Smooth muscle cell (in vitro differentiated cells): Measurements from ENCODE around the gene SHROOM1. TPM values are rescaled to one million over a fixed set of nuclear protein-coding genes. Genes with fewer than 3 reads are reported as not detected.
A peak's percentile ranks its signal among the peaks of the same experiment; 100 is the strongest.

Source experiments
- DNase-seq: peaks from one replicate; lab custom pipeline; 2025; ENCODE audit not compliant: unreplicated experiment; lab: John Stamatoyannopoulos, UW
- H2AFZ ChIP-seq: fragments of 200-600 bp; sonication (generic); 2 replicates; pipeline ENCODE4 v1.6.0; 2016; ENCODE audit warnings: antibody characterized with exemption, low read depth, mild to moderate bottlenecking
- H3F3A ChIP-seq: fragments of 200-600 bp; sonication (generic); 2 replicates; pipeline ENCODE4 v1.6.0; 2017; ENCODE audit warnings: antibody characterized with exemption, low read depth
- H3K27ac ChIP-seq: fragments of 200-600 bp; sonication (generic); 2 replicates; pipeline ENCODE4 v1.5.1; 2016; ENCODE audit warnings: low read depth, mild to moderate bottlenecking
- H3K27me3 ChIP-seq: fragments of 200-600 bp; sonication (generic); 2 replicates; pipeline ENCODE4 v1.6.1; 2016; ENCODE audit warnings: low read depth, mild to moderate bottlenecking
- H3K36me3 ChIP-seq: fragments of 200-600 bp; sonication (generic); 2 replicates; pipeline ENCODE4 v1.5.1; 2016; ENCODE audit warnings: low read depth
- H3K4me1 ChIP-seq: fragments of 200-600 bp; sonication (generic); 2 replicates; pipeline ENCODE4 v1.5.1; 2016; ENCODE audit warnings: low read depth
- H3K4me2 ChIP-seq: fragments of 200-600 bp; sonication (generic); 2 replicates; pipeline ENCODE4 v1.6.0; 2016; ENCODE audit warnings: mild to moderate bottlenecking
- H3K4me3 ChIP-seq: fragments of 200-600 bp; sonication (generic); 2 replicates; pipeline ENCODE4 v1.5.1; 2016; ENCODE audit warnings: mild to moderate bottlenecking
- H3K79me2 ChIP-seq: fragments of 200-600 bp; sonication (generic); 2 replicates; pipeline ENCODE4 v1.6.0; 2016; ENCODE audit warnings: low read depth, mild to moderate bottlenecking
- H3K9ac ChIP-seq: fragments of 200-600 bp; sonication (generic); 2 replicates; pipeline ENCODE4 v1.6.0; 2016; ENCODE audit warnings: low read depth
- H3K9me3 ChIP-seq: fragments of 200-600 bp; sonication (generic); replicated peaks from 2 replicates; pipeline ENCODE4 v1.5.1; 2016; ENCODE audit warnings: low read depth
- H4K20me1 ChIP-seq: fragments of 200-600 bp; sonication (generic); 2 replicates; pipeline ENCODE4 v1.6.0; 2016; ENCODE audit warnings: low read depth
- CTCF ChIP-seq: fragments of 200-600 bp; sonication (generic); IDR thresholded peaks from 2 replicates; pipeline ENCODE4 v1.5.1; 2017; ENCODE audit warnings: borderline replicate concordance, mild to moderate bottlenecking, antibody characterized with exemption; ENCODE audit not compliant: insufficient read depth, poor library complexity, severe bottlenecking
- WGBS: methylation state at CpG from one replicate; pipeline ENCODE4 v1.1.7; 2016; ENCODE audit warnings: low lambda C conversion rate; 5-methylcytosine and 5-hydroxymethylcytosine counted together
- polyA plus RNA-seq: library from polyadenylated mRNA; unstranded; fragments of >200 nt; fragmentation: Nextera tagmentation; extraction: Ambion mirVana; gene quantifications from 2 replicates; pipeline ENCODE4 v1.2.1, GENCODE V29; 2016
- total RNA-seq: library from RNA; depleted of rRNA; stranded (reverse); fragments of >200 nt; gene quantifications from 2 replicates; pipeline ENCODE4 v1.2.3, GENCODE V29; 2014

Gene SHROOM1
- total and polyA plus RNA-seq, 2 experiments from 2014 or later, result 5.9 to 12.0 TPM

GRCh38 chr5:132839426-132840301, 9.2 kb upstream of the SHROOM1 start:
- H3K4me1 ChIP-seq, result peaks cover 12% of the 10 kb centered on the region
- H3K36me3 ChIP-seq, result no peaks in the 10 kb centered on the region
- no peak overlapping the region for H3K4me3 ChIP-seq
- H3K79me2 ChIP-seq, result no peaks in the 10 kb centered on the region
- no peaks in the 10 kb centered on the region for H4K20me1 ChIP-seq
- H3K27ac ChIP-seq, result peak overlapping the region; percentile 58
- peak overlapping the region; percentile 16 for H3K9ac ChIP-seq
- 52% methylated on average over 8 of the region's 8 CpGs for WGBS
- no peak for TF ChIP-seq CTCF
- no peaks in the 10 kb centered on the region for H3K9me3 ChIP-seq
- no peaks in the 10 kb centered on the region for H3F3A ChIP-seq
- no peaks in the 10 kb centered on the region for H3K27me3 ChIP-seq
- peak overlapping the region; percentile 30 for H3K4me2 ChIP-seq
- peak overlapping the region; percentile 74 for H2AFZ ChIP-seq
- no peak for DNase-seq

- Histone ChIP-seq H3K27me3 (no peaks in the 10 kb centered on the region), H3K4me1 (peaks cover 12% of the 10 kb centered on the region), H3K9me3 (no peaks in the 10 kb centered on the region), H4K20me1 (no peaks in the 10 kb centered on the region), H3K27ac (no peak overlapping the region), H3K36me3 (no peaks in the 10 kb centered on the region), H3K4me2 (no peak overlapping the region), H3K79me2 (no peaks in the 10 kb centered on the region), H3K9ac (no peak overlapping the region), H2AFZ (no peak overlapping the region), H3K4me3 (no peak overlapping the region), H3F3A (no peaks in the 10 kb centered on the region)
- no peak for DNase-seq
- WGBS, result 62% methylated on average over 3 of the region's 3 CpGs
- TF ChIP-seq CTCF, result no peak
Observed at GRCh38 chr5:132838516-132839282, 8.3 kb upstream of the SHROOM1 start.

- Histone ChIP-seq H3K4me1 (peaks cover 12% of the 10 kb centered on the region), H3K4me3 (no peak overlapping the region), H2AFZ (no peak overlapping the region), H3K4me2 (no peak overlapping the region), H3K27me3 (no peaks in the 10 kb centered on the region), H3K9me3 (no peaks in the 10 kb centered on the region), H4K20me1 (no peaks in the 10 kb centered on the region), H3K79me2 (no peaks in the 10 kb centered on the region), H3F3A (no peaks in the 10 kb centered on the region), H3K27ac (no peak overlapping the region), H3K9ac (no peak overlapping the region), H3K36me3 (no peaks in the 10 kb centered on the region)
- TF ChIP-seq CTCF, result no peak
- WGBS, result 91% methylated on average over 2 of the region's 2 CpGs
- no peak for DNase-seq
Observed at GRCh38 chr5:132837868-132838267, 7.4 kb upstream of the SHROOM1 start.
